Ascending aorta (tissue), 2 donors: ENCODE results near the gene ACTN1. TPM values are rescaled to one million over a fixed set of nuclear protein-coding genes. Genes with fewer than 3 reads are reported as not detected.
A peak's percentile ranks its signal among the peaks of the same experiment; 100 is the strongest.

Experiments
- DNase-seq, 2 donors: peaks; one replicate each; pipeline ENCODE4 v3.0.0-alpha.2; 2019; ENCODE audit warnings: low spot score in 2 of 2
- H3K27ac ChIP-seq, 2 donors: fragments of 200-600 bp; sonication (generic); one replicate each; pipeline ENCODE4 v1.5.1; 2016 to 2017; ENCODE audit warnings: mild to moderate bottlenecking in 1 of 2
- H3K27me3 ChIP-seq: fragments of 200-600 bp; sonication (generic); one replicate; pipeline ENCODE4 v1.5.1; 2017
- H3K36me3 ChIP-seq, 2 donors: fragments of 200-600 bp; sonication (generic); one replicate each; pipeline ENCODE4 v1.5.1; 2016
- H3K4me1 ChIP-seq, 2 donors: fragments of 200-600 bp; sonication (generic); one replicate each; pipeline ENCODE4 v1.5.1; 2016 to 2017; ENCODE audit warnings: mild to moderate bottlenecking in 1 of 2
- H3K4me3 ChIP-seq, 2 donors: fragments of 200-600 bp; sonication (generic); one replicate each; pipeline ENCODE4 v1.5.1; 2016 to 2017; ENCODE audit warnings: mild to moderate bottlenecking in 1 of 2
- H3K9me3 ChIP-seq, 2 donors: fragments of 200-600 bp; sonication (generic); one replicate each; pipeline ENCODE4 v1.5.1; 2016
- intact Hi-C: fragments of 100-400 bp; cut with DNase I; formaldehyde crosslinking; loops from one replicate; pipeline ENCODE4 v1.15.1; 2023
- total RNA-seq: library from RNA; depleted of rRNA; stranded (reverse); fragments of >200 nt; gene quantifications from one replicate; pipeline ENCODE4 v1.1.0, GENCODE V29; 2016
- TF ChIP-seq, protein P1 (sequence below), 3 experiments: fragments of 200-600 bp in 2 of 3; fragments of 450-650 bp in 1 of 3; sonication (generic) in 2 of 3; IDR thresholded peaks; one replicate each; pipeline ENCODE4 v1.5.1; 2016 to 2019; ENCODE audit warnings: antibody characterized with exemption in 3 of 3, mild to moderate bottlenecking in 1 of 3, moderate library complexity in 1 of 3

Gene ACTN1
- total RNA-seq, 1 donor from 2014 or later: 814 TPM

DNA sequence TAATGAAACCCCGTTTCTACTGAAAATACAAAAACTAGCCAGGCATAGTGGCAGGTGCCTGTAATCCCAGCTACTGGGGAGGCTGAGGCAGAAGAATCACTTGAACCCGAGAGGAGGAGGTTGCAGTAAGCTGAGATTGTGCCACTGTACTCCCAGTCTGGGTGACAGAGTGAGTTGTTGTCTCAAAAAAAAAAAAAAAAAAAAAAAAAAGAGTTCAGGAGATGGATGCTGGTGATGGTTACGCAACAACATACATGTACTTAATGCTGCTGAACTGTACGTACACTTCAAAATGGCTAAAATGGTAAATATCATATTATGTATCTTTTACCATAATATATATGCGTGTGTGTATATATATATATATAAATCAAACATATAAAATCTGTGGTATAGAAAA, 29.0 kb downstream of the ACTN1 start:
- TF ChIP-seq, protein P1, sequence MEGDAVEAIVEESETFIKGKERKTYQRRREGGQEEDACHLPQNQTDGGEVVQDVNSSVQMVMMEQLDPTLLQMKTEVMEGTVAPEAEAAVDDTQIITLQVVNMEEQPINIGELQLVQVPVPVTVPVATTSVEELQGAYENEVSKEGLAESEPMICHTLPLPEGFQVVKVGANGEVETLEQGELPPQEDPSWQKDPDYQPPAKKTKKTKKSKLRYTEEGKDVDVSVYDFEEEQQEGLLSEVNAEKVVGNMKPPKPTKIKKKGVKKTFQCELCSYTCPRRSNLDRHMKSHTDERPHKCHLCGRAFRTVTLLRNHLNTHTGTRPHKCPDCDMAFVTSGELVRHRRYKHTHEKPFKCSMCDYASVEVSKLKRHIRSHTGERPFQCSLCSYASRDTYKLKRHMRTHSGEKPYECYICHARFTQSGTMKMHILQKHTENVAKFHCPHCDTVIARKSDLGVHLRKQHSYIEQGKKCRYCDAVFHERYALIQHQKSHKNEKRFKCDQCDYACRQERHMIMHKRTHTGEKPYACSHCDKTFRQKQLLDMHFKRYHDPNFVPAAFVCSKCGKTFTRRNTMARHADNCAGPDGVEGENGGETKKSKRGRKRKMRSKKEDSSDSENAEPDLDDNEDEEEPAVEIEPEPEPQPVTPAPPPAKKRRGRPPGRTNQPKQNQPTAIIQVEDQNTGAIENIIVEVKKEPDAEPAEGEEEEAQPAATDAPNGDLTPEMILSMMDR (IDR thresholded peaks at IDR 0.05): no peak
- H3K36me3 ChIP-seq: peaks cover 6 to 7% of the 10 kb centered on the region in 2 donors
- H3K4me1 ChIP-seq: peaks cover 62 to 92% of the 10 kb centered on the region in 2 donors
- no peak for DNase-seq
- H3K27ac ChIP-seq: peak overlapping the region; percentile 92 to 93
- no peaks in the 10 kb centered on the region for H3K27me3 ChIP-seq
- no peaks in the 10 kb centered on the region for H3K9me3 ChIP-seq
- peak overlapping the region in 1 of 2 donors; percentile 52 for H3K4me3 ChIP-seq
- intact Hi-C loops: loop anchor here (2.0 kb wide), 1 partner anchor 27 kb away; no protein-coding TSS in a partner anchor

DNA sequence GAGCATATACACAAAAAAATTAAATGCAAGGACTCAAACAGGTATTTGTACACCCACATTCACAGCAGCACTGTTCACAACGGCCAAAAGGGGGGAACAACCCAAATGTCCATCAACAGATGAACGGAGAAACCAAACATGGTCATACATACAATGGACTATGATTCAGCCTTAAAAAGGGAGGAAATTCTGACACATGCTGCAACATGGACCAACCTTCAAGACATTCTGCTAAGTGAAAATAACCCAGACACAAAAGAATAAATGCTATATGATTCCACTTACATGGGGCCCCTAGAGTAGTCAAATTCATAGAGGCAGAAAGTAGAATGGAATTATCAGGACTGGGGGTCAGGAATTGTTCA, 29.5 kb downstream of the ACTN1 start:
- peak overlapping the region; percentile 7 to 52 for H3K4me3 ChIP-seq
- H3K36me3 ChIP-seq: peaks cover 6 to 7% of the 10 kb centered on the region in 2 donors
- intact Hi-C loops: no loop called here
- DNase-seq: no peak
- H3K27me3 ChIP-seq: no peaks in the 10 kb centered on the region
- TF ChIP-seq, protein P1 (IDR thresholded peaks at IDR 0.05): no peak
- H3K9me3 ChIP-seq: no peaks in the 10 kb centered on the region
- H3K27ac ChIP-seq: peak overlapping the region; percentile 92 to 93
- H3K4me1 ChIP-seq: peaks cover 63 to 91% of the 10 kb centered on the region in 2 donors

DNA sequence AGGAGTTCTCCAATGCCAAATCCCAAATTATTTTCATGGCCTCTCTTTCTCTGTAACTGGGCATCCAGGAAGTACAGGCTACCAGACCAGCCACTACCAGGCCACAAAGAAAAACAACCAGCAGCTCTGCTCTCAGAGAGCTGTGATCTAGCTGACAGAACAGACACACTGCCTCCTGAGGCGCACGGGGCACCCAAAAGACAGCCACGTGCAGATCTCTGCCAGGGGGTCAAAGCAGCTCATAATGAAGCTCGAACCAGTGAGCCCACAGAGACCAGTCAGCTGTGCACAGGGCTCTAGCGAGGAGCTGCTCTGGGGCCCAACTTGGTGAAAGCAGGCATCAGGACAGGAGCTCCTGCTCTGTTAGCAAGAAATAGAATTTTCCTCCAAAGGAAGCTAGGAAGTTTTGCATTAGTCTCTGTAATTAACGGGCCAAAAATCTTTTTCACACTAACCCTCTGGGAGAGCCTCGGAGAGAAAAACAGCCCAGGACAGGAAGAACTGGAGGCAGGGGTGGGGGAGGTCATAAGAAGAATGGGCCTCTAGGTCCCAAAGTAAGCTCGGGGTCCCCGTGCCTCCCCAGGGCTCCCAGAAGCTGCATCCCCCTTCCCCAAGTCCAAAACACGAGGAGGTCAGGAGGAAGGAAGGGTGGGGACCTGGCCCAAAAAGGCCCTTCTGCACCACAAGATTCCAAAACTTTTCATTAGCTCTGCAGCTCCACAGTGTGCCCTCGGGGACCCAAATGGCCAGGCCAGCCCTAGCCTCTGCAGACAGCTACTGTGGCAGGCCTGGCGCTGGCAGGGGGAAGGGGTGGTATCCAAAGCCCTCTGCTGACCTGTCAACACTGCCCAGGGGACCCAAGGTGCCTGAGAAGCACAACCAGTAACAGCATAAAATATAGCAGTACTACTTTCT, 30.2 kb downstream of the ACTN1 start:
- Histone ChIP-seq H3K4me3 (peak overlapping the region; percentile 12 to 52), H3K9me3 (no peaks in the 10 kb centered on the region), H3K36me3 (peaks cover 6 to 7% of the 10 kb centered on the region in 2 donors), H3K27ac (peak overlapping the region; percentile 92 to 93), H3K27me3 (no peaks in the 10 kb centered on the region), H3K4me1 (peaks cover 69 to 91% of the 10 kb centered on the region in 2 donors)
- intact Hi-C loops: no loop called here
- TF ChIP-seq, protein P1 (IDR thresholded peaks at IDR 0.05): no peak
- DNase-seq: no peak

DNA sequence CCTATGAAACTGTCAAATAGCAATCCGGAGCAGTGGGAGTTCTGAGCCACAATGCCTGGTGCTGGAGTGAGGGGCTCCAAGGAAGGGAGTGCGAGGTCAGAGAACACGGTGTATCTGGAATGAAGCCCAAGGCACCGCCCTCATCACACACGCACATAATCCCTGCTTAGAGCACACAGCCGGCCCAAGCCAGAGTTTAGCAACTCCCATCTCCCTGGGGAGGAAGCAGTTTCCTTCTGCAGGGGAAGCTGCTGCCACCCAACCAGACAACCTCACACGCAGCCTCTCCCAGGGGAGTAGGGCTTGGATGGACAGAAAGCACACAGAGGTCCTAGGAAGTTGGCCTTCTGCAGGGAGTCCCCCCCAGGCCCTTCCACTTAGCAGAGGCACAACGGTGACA, 31.3 kb downstream of the ACTN1 start:
- H3K36me3 ChIP-seq: peaks cover 6 to 7% of the 10 kb centered on the region in 2 donors
- TF ChIP-seq, protein P1 (IDR thresholded peaks at IDR 0.05): no peak
- H3K27ac ChIP-seq: peak overlapping the region; percentile 92 to 93
- peak in 1 of 2 donors; percentile 95 for DNase-seq
- intact Hi-C loops: no loop called here
- H3K27me3 ChIP-seq: no peaks in the 10 kb centered on the region
- no peaks in the 10 kb centered on the region for H3K9me3 ChIP-seq
- peaks cover 68 to 92% of the 10 kb centered on the region in 2 donors for H3K4me1 ChIP-seq
- peak overlapping the region; percentile 31 to 52 for H3K4me3 ChIP-seq

DNA sequence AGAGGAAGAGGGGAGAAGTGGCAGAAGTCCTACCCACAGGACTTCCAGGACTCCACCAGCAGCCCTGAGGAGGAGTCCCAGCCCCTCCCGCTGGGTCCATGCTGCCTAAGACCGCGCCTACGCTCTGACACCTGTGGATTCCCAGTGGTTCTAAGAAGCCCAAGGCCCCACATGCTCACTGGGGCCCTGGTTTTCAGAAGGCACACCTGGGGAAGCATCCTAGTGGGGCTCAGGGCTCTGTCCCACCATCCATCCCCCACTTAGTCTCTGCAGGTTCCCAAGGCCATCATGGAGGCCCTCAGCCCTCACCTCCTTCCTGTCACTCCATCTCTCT, 32.6 kb downstream of the ACTN1 start:
- Histone ChIP-seq H3K27ac (peak overlapping the region; percentile 92 to 93), H3K9me3 (no peaks in the 10 kb centered on the region), H3K36me3 (no peaks in the 10 kb centered on the region), H3K4me3 (peak overlapping the region in 1 of 2 donors; percentile 52), H3K4me1 (peaks cover 62 to 94% of the 10 kb centered on the region in 2 donors), H3K27me3 (no peaks in the 10 kb centered on the region)
- TF ChIP-seq, protein P1 (IDR thresholded peaks at IDR 0.05): no peak
- DNase-seq: no peak
- intact Hi-C loops: no loop called here
